K562 (cell line): Measurements from ENCODE around the gene RNF123.

ENCODE experiments used
- CBX1 ChIP-seq: sonication (generic); IDR thresholded peaks from 2 replicates; pipeline ENCODE4 v1.6.1; 2016; ENCODE audit warnings: antibody characterized with exemption, low read depth, mild to moderate bottlenecking
- ZNF830 ChIP-seq: fragments of 250-450 bp; sonication (Bioruptor Pico); IDR thresholded peaks from 2 replicates; pipeline ENCODE4 v1.5.0; 2021; ENCODE audit warnings: mild to moderate bottlenecking

GRCh38 chr3:49652903-49653415, 36.4 kb upstream of the RNF123 start:
- no peak for TF ChIP-seq CBX1
- no peak for TF ChIP-seq ZNF830 (CRISPR knock-in tag)
